GM20431 (cell line): ENCODE results near the gene SCAMP3.

Source experiments
- in situ Hi-C: fragments of 300-500 bp; cut with MseI, MboI; formaldehyde crosslinking; loops from one replicate; pipeline ENCODE4 v1.15.0; 2020; ENCODE audit warnings: low sequenced_read_pairs; ENCODE audit not compliant: unreplicated experiment

Gene SCAMP3

GRCh38 chr1:155286544-155286943 lies 24.4 kb upstream of the SCAMP3 start:
- in situ Hi-C loops, result no loop called here

DNA sequence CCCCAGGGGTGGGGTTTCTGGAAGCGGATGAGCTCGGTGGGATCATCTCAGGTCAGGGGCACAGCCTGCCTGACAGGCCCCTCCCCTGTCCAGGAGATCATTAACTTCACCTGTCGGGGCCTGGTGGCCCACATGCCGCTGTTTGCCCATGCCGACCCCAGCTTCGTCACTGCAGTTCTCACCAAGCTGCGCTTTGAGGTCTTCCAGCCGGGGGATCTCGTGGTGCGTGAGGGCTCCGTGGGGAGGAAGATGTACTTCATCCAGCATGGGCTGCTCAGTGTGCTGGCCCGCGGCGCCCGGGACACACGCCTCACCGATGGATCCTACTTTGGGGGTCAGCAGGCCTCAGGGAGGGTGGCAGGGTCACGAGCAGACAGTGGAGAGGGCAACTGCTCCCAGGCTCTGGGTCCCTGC lies 23.5 kb upstream of the SCAMP3 start:
- in situ Hi-C loops, result no loop called here

DNA sequence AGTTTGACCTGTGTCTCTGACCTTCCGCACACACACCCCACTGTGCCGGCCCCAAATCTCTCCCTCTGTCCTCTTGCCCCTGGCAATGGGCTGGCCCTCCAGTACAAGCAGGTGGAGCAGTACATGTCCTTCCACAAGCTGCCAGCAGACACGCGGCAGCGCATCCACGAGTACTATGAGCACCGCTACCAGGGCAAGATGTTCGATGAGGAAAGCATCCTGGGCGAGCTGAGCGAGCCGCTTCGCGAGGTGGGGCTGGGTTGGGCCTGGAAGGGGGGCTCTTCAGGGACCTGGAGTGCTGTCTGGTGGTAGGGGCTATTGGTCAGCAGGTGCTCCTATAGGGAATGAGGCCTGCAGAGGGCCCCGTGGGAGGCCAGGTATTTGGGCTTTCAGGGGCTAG lies 22.9 kb upstream of the SCAMP3 start:
- in situ Hi-C loops, result no loop called here

- in situ Hi-C loops, result no loop called here
These were observed 22.3 kb upstream of the SCAMP3 start for GRCh38 chr1:155284476-155284875.

DNA sequence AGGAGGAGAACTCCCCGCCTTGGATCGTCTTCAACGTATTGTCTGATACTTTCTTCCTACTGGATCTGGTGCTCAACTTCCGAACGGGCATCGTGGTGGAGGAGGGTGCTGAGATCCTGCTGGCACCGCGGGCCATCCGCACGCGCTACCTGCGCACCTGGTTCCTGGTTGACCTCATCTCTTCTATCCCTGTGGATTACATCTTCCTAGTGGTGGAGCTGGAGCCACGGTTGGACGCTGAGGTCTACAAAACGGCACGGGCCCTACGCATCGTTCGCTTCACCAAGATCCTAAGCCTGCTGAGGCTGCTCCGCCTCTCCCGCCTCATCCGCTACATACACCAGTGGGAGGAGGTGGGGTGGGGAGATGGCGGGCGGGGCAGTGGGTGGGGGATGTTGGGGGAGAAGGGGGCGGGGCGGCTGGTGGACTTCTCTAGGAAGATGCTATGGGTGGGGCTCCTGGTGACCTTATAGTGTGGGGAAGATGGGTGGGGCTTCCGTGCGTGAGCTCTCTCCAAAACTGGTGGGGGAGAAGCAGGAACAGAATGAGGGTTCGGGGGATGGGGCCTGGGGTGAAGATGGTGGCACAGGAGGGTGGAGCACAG lies 20.4 kb upstream of the SCAMP3 start:
- in situ Hi-C loops, result no loop called here

DNA sequence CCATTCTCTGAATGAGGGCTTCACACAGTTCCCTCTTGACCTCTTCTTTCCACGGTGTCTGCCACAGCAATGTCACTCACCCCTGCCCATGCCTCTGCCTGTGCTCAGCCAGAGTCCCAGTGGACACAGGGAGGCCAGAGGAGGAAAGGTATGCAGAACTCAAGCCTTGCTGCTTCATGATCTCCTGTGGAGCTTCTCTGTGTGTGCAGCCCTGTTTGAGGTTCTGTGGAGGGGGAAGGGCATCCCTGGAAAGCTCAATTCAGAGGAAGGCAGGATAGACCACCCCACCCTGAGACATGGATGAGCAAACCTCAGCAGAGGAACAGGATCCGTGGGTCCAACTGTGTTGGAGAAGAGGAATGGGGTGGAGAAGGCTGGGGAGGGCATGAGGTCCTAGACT lies 17.1 kb upstream of the SCAMP3 start:
- in situ Hi-C loops, result no loop called here

- in situ Hi-C loops, result no loop called here
These were observed 16.6 kb upstream of the SCAMP3 start for GRCh38 chr1:155278689-155279160.

GRCh38 chr1:155277902-155278688 lies 15.9 kb upstream of the SCAMP3 start:
- in situ Hi-C loops, result no loop called here

- in situ Hi-C loops, result no loop called here
These were observed 15.1 kb upstream of the SCAMP3 start, which contains the start of gene HCN3 for GRCh38 chr1:155277070-155277901. TSS of gene HCN3 (plus strand) at chr1:155277463. CDS start at chr1:155277591, 128 bp downstream.

DNA sequence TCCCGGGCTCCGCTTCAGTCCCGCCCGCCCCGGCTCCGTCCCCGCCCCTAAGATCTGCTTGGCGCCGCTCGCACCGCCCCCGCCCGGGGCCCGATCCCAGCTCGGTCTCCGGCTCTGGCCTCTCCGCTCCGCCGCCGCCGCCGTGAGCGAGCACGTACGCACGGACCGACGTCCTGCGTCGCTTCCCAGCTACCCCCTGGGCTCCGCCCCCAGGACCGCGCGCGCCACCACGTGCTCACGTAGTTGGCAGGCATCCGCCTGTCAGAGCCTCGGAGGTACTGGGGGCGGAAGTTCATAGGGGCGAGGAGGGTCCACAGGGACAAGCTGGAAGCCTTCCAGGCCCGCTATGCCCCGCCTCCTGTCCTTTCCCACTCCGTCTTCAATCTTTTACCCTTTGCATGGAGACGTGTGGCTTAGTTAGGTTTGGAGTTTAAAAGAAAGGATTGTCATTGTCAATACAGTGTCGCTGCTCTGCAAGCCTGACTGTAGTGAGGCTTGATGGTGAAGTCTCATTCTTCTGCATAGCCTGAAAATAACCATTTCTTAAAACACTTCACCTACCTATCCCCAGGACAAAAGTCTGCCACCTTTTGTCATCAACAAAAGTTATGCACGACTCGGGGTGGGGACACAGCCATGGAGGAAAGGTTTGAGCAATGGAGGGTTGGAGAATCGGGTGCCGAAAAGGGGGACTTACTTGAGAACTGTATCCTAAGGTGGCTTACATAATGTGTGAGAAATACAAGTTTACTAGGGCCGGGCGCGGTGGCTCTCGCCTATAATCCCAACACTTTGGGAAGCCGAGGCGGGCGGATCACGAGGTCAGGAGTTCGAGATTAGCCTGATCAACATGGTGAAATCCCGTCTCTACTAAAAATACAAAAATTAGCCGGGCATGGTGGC lies 11.4 kb upstream of the SCAMP3 start, which contains the start of gene CLK2:
TSS of gene CLK2 (minus strand) at position 162 of the 903 bp plus-strand sequence. CDS start 2,527 bp downstream, outside the sequence.
- in situ Hi-C loops, result no loop called here

GRCh38 chr1:155272466-155273342 lies 10.5 kb upstream of the SCAMP3 start:
- in situ Hi-C loops, result no loop called here

GRCh38 chr1:155269381-155269780 lies 7.2 kb upstream of the SCAMP3 start:
- in situ Hi-C loops, result no loop called here

GRCh38 chr1:155268630-155269029 lies 6.5 kb upstream of the SCAMP3 start:
- in situ Hi-C loops, result no loop called here

GRCh38 chr1:155267373-155267772 lies 5.2 kb upstream of the SCAMP3 start:
- in situ Hi-C loops, result no loop called here

DNA sequence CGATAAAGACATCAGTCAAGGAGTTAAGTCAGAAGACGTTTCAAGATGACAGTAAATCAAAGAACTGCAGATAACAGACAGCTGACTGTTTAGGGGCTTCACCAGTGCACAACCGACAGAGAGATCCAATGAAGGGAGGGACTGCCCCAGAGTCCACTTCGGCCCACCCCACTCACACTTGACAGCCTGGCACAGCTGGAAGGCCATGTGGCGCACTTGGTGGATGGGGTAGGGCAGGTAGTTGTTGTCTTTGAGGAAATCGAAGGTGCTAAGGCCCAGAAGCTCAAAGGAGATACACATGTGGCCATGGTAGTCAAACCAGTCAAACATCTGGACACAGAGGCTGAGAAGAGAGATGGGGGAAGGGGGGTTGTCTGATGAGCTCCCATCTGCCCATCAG lies 4.4 kb upstream of the SCAMP3 start:
- in situ Hi-C loops, result no loop called here

- in situ Hi-C loops, result no loop called here
These were observed 907 bp upstream of the SCAMP3 start for GRCh38 chr1:155263067-155263466.

DNA sequence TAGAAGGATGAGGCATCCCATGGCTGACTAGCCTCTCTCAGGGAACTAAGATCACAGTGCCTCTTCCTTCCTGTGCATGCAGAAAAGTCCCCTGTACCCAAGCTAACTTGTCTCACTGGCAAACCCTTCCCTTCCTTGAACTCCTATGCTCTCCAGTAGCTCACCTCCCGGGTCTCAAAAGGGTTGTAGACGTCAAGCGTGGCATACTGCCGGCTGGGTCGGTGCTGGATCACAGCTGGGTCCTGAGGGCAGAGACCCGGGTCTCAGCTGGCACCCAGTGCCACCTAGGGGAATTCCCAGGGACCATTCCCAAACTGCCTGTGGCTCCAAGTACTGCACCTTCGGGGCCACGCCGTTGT lies 688 bp downstream of the SCAMP3 start:
- in situ Hi-C loops, result no loop called here

- in situ Hi-C loops, result no loop called here
These were observed 1.9 kb downstream of the SCAMP3 start for GRCh38 chr1:155260276-155260675.
